ENCODE measurements around the gene SYT11. TPM values are rescaled to one million over a fixed set of nuclear protein-coding genes. Genes with fewer than 3 reads are reported as not detected.

Gene SYT11
- total RNA-seq, 2 donors from 2014 or later = 15.5 to 21.5 TPM

DNA sequence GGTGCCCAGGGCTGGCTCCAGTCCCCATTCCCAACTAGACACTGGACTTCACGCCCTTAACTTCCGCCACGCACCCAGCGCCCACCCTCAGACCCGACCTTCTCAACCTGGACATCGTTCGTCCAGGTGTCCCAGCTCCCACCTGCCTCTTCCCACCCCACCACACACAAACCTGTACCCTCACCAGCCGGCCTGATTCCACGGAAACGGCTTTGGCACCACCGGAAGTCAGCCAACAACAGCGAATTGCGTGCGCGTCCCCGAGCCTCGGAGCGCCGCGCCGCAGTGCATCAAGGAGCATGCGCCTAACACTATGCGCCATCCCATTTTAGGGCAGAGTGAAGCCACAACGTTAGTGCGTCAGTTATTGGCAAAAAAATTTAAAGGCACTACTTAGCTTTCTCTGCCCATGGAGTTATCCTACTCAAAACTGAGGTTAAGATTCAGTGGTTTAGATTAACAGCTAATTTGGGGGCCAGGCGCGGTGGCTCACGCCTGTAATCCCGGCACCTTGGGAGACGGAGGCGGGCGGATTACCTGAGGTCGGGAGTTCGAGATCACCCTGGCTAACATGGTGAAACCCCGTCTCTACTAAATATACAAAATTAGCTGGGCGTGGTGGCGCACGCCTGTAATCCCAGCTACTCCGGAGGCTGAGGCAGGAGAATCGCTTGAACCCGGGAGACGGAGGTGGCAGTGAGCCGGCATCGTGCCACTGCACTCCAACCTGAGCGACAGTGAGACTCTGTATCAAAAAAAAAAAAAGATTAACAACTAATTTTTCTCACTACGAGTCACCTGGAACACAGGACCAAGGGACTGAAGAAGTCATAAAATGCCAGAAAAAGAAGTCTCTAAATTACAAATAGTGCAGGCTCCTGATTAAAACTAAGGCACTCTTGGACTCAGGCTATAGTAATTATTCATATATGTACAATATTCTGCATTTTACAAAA lies 2.1 kb upstream of the SYT11 start, which contains the start of gene GON4L:
Gene GON4L (minus strand): TSS at position 240 of the 956 bp plus-strand sequence. CDS start 3,434 bp downstream, outside the sequence.
- TF ChIP-seq, protein P1, sequence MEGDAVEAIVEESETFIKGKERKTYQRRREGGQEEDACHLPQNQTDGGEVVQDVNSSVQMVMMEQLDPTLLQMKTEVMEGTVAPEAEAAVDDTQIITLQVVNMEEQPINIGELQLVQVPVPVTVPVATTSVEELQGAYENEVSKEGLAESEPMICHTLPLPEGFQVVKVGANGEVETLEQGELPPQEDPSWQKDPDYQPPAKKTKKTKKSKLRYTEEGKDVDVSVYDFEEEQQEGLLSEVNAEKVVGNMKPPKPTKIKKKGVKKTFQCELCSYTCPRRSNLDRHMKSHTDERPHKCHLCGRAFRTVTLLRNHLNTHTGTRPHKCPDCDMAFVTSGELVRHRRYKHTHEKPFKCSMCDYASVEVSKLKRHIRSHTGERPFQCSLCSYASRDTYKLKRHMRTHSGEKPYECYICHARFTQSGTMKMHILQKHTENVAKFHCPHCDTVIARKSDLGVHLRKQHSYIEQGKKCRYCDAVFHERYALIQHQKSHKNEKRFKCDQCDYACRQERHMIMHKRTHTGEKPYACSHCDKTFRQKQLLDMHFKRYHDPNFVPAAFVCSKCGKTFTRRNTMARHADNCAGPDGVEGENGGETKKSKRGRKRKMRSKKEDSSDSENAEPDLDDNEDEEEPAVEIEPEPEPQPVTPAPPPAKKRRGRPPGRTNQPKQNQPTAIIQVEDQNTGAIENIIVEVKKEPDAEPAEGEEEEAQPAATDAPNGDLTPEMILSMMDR (IDR thresholded peaks at IDR 0.05) = no peak
- H3K36me3 ChIP-seq = peaks cover 24% of the 10 kb centered on the region
- H3K9me3 ChIP-seq = no peaks in the 10 kb centered on the region
- peak; percentile 88 for DNase-seq (ENCODE audit: low spot score)
- peaks cover 0 to 30% of the 10 kb centered on the region in 2 donors for H3K4me1 ChIP-seq
- H3K27me3 ChIP-seq = no peaks in the 10 kb centered on the region
- H3K27ac ChIP-seq = peak within 1 kb of the TSS; percentile 80 to 88
- peak within 1 kb of the TSS; percentile 75 to 78 for H3K4me3 ChIP-seq

DNA sequence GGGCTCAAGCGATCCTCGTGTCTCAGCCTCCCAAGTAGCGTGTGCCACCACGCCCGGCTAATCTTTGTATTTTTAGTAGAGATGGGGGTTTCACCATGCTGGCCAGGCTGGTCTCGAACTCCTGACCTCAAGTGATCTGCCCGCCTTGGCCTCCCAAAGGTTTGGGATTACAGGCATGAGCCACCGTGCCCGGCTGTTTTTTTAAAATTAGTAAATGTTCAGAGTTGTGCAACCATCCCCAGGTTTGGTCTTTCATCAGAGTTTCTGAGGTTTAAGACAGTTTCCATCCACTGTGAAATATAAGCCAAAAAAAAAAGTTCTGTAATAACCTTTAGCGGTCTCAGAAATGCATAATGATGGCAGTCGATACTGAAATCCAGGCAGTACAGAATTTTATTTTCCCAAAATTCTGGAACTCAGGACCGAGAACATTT lies 550 bp upstream of the SYT11 start:
- peak; percentile 70 for DNase-seq (ENCODE audit: low spot score)
- H3K9me3 ChIP-seq = no peaks in the 10 kb centered on the region
- TF ChIP-seq, protein P1 (IDR thresholded peaks at IDR 0.05) = no peak
- peaks cover 0 to 30% of the 10 kb centered on the region in 2 donors for H3K4me1 ChIP-seq
- peaks cover 9% of the 10 kb centered on the region for H3K36me3 ChIP-seq
- H3K27ac ChIP-seq = peak overlapping the region; percentile 92 to 98
- H3K4me3 ChIP-seq = peak overlapping the region; percentile 28 to 56
- H3K27me3 ChIP-seq = no peaks in the 10 kb centered on the region

DNA sequence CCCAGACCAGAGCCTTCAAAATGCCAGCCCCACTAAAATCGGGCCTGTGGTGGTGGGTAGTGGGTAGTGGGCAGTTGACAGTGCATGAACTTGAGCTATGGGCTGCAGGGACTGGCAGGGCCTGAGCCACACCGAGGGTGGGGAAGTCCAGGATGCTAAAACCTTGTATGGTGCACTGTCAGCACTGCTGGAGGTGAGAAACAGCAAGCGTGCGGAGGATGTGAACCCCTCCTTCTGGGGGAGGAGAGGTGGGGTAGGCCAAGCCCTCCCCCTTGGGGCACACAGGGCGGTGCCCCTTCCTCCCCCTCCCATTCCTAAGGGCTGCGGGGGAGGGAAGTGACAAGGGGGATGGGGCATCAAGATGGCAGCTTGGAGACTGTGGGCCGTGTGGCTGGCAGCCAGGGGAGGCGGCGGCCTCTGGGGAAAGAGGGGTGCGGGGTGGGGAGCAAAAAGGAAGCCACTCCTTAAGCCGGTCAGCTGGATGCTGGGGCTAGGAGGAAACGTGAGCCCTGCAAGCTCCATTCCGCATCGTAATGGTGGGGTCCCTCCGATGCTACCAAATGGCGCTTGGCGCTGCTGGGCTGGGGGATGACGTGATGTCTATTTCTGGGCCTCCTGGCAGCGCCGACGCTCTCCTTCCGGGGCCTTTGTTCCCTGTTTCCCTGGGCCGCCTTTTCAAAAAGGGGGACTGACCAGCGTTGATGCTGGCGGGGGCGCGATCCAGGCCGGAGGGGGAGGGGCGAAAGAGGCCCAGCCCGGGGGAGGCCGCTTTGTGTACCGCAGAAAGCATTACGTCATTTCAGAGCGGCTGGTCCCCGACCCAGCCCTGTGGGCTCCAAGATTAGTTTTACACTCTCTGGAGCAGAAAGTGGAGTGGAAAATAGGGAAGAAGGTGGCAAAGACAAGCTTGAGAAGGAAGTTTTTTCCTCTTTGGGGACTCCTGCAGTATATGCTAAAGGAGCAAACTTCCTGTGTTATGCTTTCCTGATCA lies 809 bp downstream of the SYT11 start:
- peak; percentile 91 for DNase-seq (ENCODE audit: low spot score)
- peak overlapping the region; percentile 92 to 98 for H3K27ac ChIP-seq
- H3K4me1 ChIP-seq = peaks cover 0 to 30% of the 10 kb centered on the region in 2 donors
- H3K9me3 ChIP-seq = no peaks in the 10 kb centered on the region
- H3K36me3 ChIP-seq = no peaks in the 10 kb centered on the region
- no peaks in the 10 kb centered on the region for H3K27me3 ChIP-seq
- peak overlapping the region; percentile 44 to 56 for H3K4me3 ChIP-seq
- TF ChIP-seq, protein P1 (IDR thresholded peaks at IDR 0.05) = no peak

DNA sequence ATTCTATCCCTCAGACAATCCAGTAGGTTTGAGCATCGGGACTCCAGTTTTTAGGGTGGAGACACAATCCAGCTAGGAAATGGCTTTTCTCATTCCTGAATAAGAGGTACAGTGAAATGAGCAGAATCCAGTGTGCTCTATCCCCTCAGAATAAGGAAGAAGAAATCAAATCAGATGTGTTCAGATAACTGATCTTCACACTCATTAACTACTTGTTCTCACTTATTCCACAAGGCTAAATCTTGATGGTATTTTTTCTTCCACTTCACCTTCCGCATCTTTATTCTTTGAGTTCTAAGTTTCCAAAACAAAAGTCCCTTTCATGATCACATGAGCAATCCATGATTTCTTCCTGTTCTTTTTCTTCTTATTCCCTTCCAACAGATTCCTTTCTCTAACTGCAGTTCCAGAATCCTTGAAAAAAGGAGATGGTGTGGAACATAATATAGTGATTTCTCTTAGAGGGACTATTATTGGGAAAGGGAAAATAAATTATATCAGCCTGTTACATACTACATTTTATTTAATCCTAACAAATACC lies 1.7 kb downstream of the SYT11 start:
- Histone ChIP-seq H3K4me1 (peaks cover 0 to 28% of the 10 kb centered on the region in 2 donors), H3K9me3 (no peaks in the 10 kb centered on the region), H3K36me3 (no peaks in the 10 kb centered on the region), H3K27me3 (no peaks in the 10 kb centered on the region), H3K27ac (peak overlapping the region; percentile 92 to 98), H3K4me3 (peak overlapping the region; percentile 44 to 56)
- no peak for DNase-seq (ENCODE audit: low spot score)
- TF ChIP-seq, protein P1 (IDR thresholded peaks at IDR 0.05) = no peak

DNA sequence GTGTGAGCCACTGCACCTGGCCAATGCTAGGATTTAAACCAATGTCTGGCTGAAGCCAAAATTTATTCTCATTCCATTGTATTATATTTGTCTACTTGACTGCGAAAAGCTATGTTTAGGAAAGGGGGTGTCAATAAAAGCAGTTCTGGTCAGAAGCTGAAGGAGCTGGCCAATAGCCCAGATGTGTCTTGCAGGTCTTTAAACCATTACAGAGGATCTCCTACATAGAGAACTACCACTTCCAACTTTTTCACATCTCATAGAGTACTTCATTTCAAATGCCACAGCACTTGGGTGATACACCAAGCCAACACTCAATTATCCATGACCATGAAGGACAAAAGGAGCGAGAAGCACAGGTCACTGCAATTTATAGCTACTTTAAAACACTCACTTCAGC lies 2.5 kb downstream of the SYT11 start:
- Histone ChIP-seq H3K27me3 (no peaks in the 10 kb centered on the region), H3K27ac (peak overlapping the region; percentile 92 to 98), H3K4me1 (peaks cover 0 to 22% of the 10 kb centered on the region in 2 donors), H3K9me3 (no peaks in the 10 kb centered on the region), H3K36me3 (no peaks in the 10 kb centered on the region), H3K4me3 (no peak overlapping the region)
- TF ChIP-seq, protein P1 (IDR thresholded peaks at IDR 0.05) = no peak
- no peak for DNase-seq (ENCODE audit: low spot score)
